HG03442 (cell line): ENCODE data around the gene HES6.

Experiments
- ATAC-seq: cut with Tn5 transposase; IDR thresholded peaks from one replicate; pipeline ENCODE4 v1.9.1; 2021; ENCODE audit warnings: mild to moderate bottlenecking, moderate library complexity; ENCODE audit not compliant: unreplicated experiment

HES6 gene

GRCh38 chr2:238255151-238255551 lies 15.3 kb upstream of the HES6 start:
- ATAC-seq, result no peak

DNA sequence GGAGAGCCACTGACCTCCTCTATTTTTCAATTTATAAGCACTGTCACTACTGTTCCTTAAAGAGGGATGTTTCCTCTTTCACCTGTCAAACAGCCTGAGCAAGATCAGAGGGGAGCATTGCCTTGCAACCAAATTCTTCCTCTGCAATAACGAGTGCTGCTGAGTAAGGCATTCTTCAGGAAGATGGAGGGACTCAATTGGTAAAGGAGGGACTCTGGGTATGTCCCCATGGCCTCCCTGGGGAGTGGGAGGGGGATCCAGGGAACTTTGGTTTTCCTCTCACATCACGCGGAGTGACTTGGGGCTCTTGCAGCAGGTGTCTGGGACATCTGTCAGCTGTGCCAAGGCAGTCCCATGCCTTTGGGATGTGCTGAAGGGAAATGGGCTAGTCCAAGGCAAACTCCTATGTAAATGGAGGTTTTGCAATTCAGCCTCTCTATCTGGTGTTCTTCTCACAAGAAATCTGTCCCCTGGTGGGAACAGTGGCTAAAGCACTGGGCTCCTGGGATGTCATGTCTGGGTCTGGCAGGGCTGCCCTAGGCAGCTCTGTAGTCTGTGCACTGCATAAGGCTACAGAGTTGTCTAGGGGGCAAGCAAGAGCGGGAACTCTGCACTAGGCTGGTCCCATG lies 14.4 kb upstream of the HES6 start:
- no peak for ATAC-seq

DNA sequence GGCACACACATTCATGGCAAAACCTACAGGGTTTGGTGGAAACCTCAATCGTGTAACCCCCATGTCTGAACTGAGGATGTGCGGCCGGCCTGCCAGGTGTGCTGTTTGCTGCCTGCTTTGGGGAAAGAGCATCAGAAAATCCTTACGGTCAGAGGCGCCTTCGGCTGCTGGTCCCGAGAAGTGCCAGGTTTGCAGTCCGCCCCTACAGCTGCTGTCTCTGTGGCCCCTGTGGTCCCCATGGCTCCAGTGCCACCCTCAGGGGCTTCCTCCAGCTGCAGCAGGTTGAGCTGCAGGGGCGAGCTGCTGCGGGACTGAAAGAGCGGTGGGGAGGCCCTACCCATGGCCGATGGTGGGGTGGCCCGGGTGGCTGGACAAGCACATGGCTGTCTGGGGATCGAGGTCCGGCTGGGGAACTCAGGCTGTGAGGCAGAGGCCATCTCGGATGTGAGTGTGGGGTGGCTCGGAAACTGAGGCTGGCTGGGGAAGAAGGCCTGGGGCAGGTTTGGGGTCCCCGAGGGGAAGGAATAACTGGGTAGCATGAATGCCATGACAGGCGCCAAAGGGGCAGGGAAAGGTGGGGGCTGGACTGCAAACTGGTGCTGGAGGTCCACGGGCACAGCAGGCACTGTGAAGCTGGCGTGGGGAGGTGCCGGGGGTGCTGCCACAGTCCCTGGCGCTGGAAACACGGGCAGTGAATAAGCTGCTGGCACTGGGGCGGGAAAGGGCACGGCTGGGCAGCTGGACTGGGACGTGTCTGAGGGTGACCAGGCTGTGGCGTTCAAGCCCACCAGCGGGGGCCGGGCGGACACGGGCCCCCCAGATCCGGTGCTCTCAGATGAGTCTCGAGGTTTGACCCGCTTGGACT lies 13.2 kb upstream of the HES6 start:
- no peak for ATAC-seq

DNA sequence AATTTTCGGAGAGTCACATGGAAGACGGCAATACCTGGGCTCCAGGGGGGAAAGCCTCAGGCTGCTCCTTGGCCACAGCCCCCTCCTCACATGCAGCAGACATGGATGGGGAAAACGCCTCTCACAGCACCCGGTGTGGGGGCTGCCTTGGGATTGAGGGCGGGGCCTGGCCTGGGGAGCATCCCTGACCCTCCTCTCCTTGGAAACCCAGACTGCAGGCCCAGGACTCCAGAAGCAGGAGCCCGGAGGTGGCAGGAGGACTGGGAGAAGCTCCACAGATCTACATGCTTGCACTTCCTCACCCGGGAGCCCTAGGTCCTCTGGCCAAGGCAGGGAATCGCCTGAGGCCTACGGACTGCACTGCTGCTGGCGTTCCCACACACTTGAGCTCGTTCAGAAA lies 12.1 kb upstream of the HES6 start:
- no peak for ATAC-seq

DNA sequence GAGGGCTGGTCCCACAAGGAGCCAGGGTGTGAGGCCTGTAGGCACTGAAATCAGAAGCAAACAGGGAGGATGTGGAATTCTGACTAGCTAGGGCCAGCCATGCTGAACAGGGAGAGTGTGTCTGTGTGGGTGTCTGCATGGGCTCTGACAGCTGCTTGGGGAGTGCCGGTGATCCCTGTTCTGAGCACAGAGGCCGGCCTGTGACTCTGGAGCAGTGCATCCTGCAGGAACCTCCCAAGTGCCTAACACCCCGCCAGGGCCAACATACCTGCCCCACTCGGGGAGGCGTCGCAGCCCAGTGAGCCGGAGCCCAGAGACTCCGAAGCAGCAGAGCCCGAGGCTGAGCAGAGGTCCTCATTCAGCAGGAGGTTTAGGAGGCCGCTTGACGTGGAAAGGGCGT lies 11.5 kb upstream of the HES6 start:
- no peak for ATAC-seq

DNA sequence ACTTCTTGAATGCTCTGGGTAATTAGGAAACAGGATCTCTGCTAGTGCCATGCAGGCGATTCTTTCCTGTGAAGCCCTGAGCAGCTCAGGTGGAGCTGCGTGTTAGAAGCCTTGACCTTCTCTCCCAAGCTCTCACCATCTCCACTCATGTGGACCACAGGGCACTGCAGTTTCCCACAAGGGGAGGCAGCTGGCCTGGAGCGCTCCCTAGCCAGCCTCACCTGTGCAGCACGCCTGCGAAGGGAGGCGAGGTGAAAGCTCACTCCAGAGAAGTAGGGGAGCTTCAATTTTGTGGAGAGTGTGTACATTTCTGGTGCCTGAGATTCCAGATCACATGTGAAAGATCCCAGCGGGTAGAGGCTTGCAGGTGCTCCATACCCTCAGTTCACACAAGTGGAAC lies 11.1 kb upstream of the HES6 start:
- ATAC-seq, result no peak

DNA sequence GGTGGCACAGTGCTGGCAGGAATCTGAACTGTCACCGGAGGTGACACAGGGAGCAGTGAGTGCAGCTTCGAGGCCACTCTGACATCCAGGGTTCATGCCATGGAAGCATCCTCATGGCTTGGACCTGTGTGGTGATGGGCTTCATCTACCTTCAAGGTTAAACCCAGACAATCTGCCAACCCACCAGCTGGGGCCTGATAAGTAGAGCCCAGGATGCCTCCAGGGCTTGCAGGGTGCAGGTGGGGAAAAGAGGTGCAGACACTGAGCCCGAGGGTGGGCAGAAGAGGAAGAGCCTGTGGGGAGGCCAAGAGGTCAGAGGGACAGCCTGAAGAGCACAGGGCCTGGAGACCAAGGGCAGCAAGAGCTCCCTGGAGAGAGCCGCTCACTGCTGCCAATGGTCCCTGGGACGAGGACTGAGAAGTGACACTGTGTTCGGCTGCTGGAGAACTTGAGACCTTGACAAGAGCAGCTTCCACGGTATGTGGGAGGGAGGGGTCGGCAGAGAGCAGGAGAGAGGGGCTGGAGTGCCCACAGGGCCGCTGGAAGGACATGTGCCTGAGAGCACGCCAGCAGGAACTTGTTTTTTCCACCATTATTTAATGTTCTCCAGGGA lies 8.1 kb upstream of the HES6 start:
- no peak for ATAC-seq

DNA sequence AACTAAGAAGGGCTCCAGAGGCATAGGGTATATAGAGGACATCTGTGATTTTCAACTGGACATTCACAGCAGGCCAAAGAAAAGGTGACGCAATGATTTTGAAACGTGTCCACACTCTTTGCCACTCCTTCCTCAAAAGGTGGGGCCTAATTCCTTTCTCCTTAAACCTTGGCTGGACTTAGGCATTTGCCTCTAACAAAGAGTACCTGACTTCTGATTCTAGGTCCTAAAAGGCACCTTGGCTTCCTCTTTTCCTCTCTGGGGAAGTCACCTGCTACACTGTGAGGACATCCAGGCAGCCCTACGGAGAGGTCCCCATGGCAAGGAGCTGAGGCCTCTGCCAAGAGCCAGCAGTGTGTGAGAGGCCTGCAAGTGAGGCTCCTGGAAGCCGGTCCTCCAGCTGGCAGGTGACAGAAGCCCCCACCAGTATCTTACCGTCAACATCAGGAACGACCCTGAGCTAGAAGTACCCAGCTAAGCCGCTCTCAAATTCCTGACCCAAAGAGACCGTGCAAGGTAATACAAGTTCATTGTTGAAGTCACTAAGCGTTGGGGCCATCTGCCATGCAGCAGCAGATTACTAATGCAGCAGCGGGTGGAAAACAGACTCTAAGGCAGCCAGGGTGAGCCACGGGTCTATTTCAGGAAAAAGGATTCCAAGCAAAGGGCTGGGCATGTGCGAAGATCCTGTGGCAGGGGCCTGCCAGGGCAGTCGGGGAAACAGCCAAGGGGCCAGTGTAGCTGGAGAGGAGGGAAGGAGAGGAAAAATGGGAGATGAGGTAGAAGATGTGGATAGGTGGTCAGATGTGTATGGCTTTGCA lies 7.4 kb upstream of the HES6 start:
- ATAC-seq, result no peak

DNA sequence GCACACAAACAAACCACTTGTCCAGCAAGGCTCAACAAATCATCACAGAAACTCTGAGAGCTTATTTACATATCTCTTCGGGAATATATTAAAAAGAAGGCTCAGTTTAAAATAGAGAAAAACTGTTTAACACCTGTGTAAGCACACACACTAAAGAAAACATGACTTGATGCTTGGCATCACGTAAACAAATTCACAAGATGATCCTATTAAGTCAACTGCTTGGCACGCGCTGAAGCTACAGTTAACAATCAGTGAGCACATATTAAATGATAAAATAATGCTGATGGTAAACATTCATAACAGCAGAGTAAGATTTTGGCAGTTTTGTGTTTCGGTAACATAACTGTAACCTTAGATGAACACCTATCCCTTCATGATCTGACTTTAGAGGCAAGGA lies 4.3 kb upstream of the HES6 start:
- no peak for ATAC-seq

DNA sequence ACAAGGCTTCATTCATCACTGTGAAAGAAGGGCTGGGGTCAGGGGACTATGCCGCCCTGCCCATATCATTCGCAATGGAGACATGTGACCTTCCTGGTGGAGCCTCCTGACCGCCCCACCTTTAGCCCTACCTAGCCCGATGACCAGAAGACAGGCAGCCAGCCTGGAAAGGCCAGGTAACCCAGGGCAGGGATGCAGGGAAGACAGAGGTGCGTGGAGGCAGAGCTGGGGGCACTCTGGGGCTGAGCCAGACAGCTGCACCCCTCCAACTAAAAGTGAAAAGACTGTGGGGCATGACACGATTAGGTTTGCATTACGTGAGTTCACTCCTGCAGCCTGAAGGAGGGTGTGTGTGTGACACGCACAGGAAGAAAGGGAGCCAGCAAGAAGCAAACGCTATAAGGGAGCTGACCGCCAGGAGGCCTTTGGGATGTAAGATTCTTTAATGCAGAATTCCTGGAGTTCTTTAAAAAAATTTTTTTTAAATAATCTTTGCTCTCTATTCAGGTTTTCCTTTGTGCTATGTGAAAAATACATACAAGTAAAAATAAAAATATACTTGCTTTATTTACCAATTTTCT lies 3.7 kb upstream of the HES6 start:
- ATAC-seq, result no peak

DNA sequence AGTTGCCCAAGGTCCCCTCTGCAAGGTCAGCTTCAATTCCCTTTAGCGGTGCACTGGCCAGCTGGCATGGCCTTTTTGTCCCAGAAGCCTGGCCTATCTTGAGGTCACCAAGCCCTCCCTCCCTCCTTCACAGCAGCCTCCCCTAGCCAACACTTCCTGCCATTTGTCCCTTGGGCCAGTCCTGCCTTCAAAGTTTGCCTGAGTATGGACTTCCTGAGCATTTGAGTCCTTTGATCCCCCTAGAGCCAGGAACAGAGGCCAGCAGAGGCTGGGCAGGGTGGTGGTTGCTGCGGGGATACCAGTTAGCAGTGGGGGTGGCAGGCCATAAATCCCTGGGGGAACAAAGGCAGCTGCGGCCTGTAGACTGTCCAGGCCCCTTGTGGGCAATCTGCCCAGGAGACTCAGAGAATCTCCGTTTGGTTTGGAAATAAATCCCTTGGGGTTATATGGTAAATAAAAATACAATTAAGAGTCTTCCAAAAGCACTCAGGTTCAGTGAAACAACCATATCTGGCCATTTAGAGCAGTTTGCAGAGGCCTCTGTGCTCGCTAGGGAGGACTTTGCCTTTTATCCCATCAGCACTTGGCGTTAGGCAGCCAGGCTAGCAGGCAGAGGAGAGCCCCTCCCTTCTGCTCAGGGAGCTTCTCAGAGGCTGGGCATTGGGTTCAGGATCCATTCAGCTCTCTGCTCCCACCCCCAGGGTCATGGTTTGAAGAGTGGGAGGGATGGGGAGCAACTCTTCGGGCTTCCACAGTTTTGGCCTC lies 3.1 kb upstream of the HES6 start:
- ATAC-seq, result no peak

DNA sequence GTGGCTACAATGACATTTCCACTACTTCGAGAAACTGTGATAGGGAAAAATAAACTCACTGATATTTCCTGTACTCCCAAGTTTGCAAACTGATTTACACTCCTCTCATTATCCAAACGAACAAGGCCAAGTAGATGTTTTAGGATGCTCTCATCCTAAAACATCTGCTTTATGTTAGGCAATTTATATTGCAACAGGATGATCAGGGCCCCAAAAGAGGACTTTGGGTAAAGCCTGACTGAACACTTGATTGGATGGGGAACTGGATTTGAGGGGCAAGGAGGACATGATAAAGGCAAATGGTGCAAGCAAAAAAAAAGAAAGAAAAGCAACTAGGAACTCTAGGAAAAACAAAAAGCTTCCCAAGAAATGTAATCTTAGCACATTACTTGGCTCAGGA lies 2.1 kb upstream of the HES6 start:
- ATAC-seq, result no peak

DNA sequence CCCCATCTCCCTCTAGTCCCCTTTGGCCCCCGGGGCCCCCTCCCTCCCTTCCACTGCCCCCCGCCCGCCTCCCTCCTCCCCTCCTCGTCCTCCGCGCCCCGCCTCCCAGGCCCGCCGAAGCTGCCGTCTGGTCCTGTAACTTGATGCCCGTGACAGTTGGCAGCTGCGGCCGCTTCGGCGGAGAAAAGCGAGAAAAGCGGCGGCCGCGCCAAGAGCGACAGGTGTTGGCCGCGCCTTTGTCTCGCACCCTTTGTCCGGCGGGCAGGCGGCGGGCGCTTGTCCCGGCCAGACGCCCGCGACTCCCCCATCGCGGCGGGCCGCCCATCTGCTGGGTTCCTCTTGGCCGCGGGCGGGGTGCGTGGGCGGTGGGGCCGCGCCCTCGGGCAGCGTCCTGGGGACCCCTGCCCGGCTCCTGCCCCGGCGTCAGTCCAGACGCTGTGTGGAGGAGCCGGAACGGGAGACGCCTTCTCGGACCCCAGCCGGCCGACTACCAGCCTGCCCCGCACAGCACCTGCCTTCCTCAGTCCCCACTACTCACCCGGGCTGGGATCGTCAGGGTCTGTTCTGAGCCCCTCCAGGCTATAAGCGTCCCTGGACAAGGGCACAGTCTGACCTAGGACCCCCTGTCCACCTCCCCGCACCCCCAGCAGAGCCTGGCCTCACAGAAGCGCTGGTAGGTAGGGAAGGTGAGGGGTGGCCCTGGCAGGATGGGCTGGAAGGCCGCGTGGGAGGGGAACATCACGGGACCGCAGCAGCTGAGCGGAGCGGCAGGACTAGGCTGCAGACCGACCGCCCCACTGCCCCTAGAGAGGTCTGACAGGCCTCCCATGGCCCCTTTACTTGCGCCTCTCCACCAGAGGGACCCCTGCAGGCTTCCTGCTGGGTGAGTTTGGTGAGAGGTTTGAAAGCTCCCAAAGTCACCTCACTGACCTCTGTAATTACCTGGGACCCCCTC lies 1.2 kb upstream of the HES6 start:
- ATAC-seq, result no peak

DNA sequence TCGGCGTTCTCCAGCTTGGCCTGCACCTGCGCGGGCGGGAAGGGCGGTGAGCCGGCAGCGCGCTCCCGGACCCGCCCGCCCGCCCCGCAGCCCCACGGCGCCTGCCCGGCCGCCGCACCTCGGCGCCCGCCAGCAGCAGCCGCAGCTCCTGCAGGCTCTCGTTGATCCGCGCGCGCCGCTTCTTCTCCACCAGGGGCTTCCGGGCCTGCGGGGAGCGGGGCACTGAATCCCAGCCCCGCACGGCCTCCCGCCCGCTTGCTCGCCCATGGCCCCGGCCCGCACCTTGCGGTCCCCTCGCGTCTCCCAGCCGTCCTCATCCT lies 335 bp downstream of the HES6 start:
- no peak for ATAC-seq

DNA sequence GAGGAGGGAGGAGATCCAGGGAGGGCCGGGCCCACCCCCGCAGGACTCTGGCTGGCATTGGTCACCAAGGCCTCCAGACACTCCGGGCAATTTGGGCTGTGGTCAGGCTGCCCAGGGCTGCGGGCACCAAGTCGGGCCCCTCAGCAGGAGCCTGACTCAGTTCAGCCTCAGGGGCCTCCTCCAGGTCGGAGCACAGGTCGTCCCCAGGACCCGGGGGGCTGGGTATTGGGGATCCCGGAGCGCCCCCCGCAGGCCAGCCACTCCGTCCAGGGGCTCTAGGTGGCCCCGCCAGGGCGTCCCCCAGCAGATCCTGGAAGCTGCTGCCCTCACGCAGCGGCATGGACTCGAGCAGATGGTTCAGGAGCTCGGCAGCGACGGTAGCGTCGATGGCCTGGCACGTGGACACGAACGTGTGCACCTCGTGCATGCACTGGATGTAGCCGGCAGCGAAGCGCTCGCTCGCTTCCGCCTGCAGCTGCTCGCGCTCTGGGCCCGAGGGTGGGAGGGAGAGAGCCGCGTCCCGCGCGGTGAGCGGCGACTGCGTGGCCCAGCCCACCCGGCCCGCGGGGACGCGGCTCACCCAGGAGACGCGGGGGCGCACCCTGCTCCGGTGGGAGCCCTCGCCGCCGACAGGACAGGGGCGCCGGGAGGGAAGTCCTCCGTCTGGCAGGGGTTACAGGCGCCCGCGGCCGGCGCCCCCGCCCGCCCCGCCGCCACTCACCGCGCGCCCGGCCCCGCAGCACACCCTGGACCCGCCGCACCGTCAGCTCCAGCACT lies 884 bp downstream of the HES6 start:
- ATAC-seq, result no peak

DNA sequence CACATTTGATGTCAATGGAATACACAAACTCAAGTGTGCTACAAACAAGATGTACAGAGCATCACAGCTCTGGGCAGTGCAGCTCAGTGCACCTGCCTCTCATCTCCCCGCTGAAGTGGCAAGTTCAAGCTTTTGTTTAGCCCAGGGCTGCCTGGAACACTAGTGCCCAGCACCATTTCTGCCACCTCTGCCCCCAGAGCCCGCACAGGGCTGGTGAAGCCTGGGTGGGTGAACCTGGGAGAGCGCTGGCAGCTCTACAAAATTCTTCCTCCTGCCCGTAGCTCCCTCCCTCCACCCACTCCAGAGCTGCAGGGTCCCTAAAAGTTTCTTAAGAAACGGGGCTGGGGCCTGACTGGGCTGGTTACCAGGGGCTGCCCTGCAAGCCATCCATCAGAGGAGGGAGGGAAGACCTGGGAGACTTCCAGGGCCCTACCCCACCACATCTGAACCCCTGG lies 1.5 kb downstream of the HES6 start:
- no peak for ATAC-seq

- ATAC-seq, result no peak
Measured at GRCh38 chr2:238237431-238238135, 2.3 kb downstream of the HES6 start.

GRCh38 chr2:238236571-238236970 lies 3.3 kb downstream of the HES6 start:
- ATAC-seq, result no peak
